ENCODE data around the gene NEB. TPM values are rescaled to one million over a fixed set of nuclear protein-coding genes. Genes with fewer than 3 reads are reported as not detected.

Gene NEB
- total RNA-seq, 4 donors from 2014 or later: 0.60 to 7.0 (median 1.4) TPM

- Histone ChIP-seq H3K27ac (no peak overlapping the region), H3K36me3 (no peaks in the 10 kb centered on the region), H3K27me3 (no peaks in the 10 kb centered on the region), H3K4me1 (peaks cover 0 to 5% (median 0%) of the 10 kb centered on the region in 4 donors), H3K4me3 (no peak overlapping the region), H3K9me3 (no peaks in the 10 kb centered on the region)
- intact Hi-C loops (cut with DNase I; ENCODE audit: low total_unique reads): no loop called here
- WGBS, 2 donors (ENCODE audit: low coverage in 1 of 2): 95 to 96% methylated on average over 3 to 6 of the region's 6 CpGs
- TF ChIP-seq EP300 (IDR thresholded peaks at IDR 0.05; ENCODE audit: low read depth): no peak
- no peak for TF ChIP-seq POLR2A (IDR thresholded peaks at IDR 0.05)
- TF ChIP-seq CTCF (IDR thresholded peaks at IDR 0.05): no peak
- no peak for TF ChIP-seq POLR2AphosphoS5 (IDR thresholded peaks at IDR 0.05)
- in situ Hi-C loops (cut with MboI; ENCODE audit: low pct_ligation_motif_present in 1 of 4, low pct_unique_long_range_greater_than_20kb in 1 of 4, low sequenced_read_pairs in 3 of 4): no loop called here
- DNase-seq: no peak
Observed at GRCh38 chr2:151627353-151627752, 106.9 kb downstream of the NEB start.

- H3K4me1 ChIP-seq: no peaks in the 10 kb centered on the region
- TF ChIP-seq CTCF (IDR thresholded peaks at IDR 0.05): no peak
- TF ChIP-seq EP300 (IDR thresholded peaks at IDR 0.05; ENCODE audit: low read depth): no peak
- no peak for TF ChIP-seq POLR2AphosphoS5 (IDR thresholded peaks at IDR 0.05)
- no peak for TF ChIP-seq POLR2A (IDR thresholded peaks at IDR 0.05)
- in situ Hi-C loops (cut with MboI; ENCODE audit: low pct_ligation_motif_present in 1 of 4, low pct_unique_long_range_greater_than_20kb in 1 of 4, low sequenced_read_pairs in 3 of 4): loop anchor here in 2 of 4 donors (25.0 kb wide), 1 partner anchor 388 kb away; no protein-coding TSS in a partner anchor
- H3K4me3 ChIP-seq: no peak overlapping the region
- H3K36me3 ChIP-seq: no peaks in the 10 kb centered on the region
- intact Hi-C loops (cut with DNase I; ENCODE audit: low total_unique reads): no loop called here
- no peak overlapping the region for H3K27ac ChIP-seq
- no peak for DNase-seq
- H3K9me3 ChIP-seq: no peaks in the 10 kb centered on the region
- no peaks in the 10 kb centered on the region for H3K27me3 ChIP-seq
Observed at GRCh38 chr2:151624271-151624670, 110.0 kb downstream of the NEB start.

GRCh38 chr2:151623631-151624030 is 110.6 kb downstream of the NEB start:
- H3K9me3 ChIP-seq: no peaks in the 10 kb centered on the region
- H3K36me3 ChIP-seq: no peaks in the 10 kb centered on the region
- in situ Hi-C loops (cut with MboI; ENCODE audit: low pct_ligation_motif_present in 1 of 4, low pct_unique_long_range_greater_than_20kb in 1 of 4, low sequenced_read_pairs in 3 of 4): loop anchor here in 2 of 4 donors (25.0 kb wide), 1 partner anchor 389 kb away; no protein-coding TSS in a partner anchor
- TF ChIP-seq CTCF (IDR thresholded peaks at IDR 0.05) (no peak), POLR2AphosphoS5 (IDR thresholded peaks at IDR 0.05) (no peak), POLR2A (IDR thresholded peaks at IDR 0.05) (no peak), EP300 (IDR thresholded peaks at IDR 0.05; ENCODE audit: low read depth) (no peak)
- no peaks in the 10 kb centered on the region for H3K4me1 ChIP-seq
- DNase-seq: no peak
- intact Hi-C loops (cut with DNase I; ENCODE audit: low total_unique reads): no loop called here
- no peak overlapping the region for H3K4me3 ChIP-seq
- no peaks in the 10 kb centered on the region for H3K27me3 ChIP-seq
- H3K27ac ChIP-seq: no peak overlapping the region

GRCh38 chr2:151620761-151621160 is 113.5 kb downstream of the NEB start:
- Histone ChIP-seq H3K27ac (no peak overlapping the region), H3K9me3 (no peaks in the 10 kb centered on the region), H3K27me3 (no peaks in the 10 kb centered on the region), H3K36me3 (no peaks in the 10 kb centered on the region), H3K4me3 (no peak overlapping the region), H3K4me1 (no peaks in the 10 kb centered on the region)
- no peak for DNase-seq
- WGBS, 2 donors (ENCODE audit: low coverage in 1 of 2): 86 to 95% methylated on average over 3 of the region's 3 CpGs
- TF ChIP-seq CTCF (IDR thresholded peaks at IDR 0.05) (no peak), POLR2AphosphoS5 (IDR thresholded peaks at IDR 0.05) (no peak), EP300 (IDR thresholded peaks at IDR 0.05; ENCODE audit: low read depth) (no peak), POLR2A (IDR thresholded peaks at IDR 0.05) (no peak)
- in situ Hi-C loops (cut with MboI; ENCODE audit: low pct_ligation_motif_present in 1 of 4, low pct_unique_long_range_greater_than_20kb in 1 of 4, low sequenced_read_pairs in 3 of 4) (loop anchor here in 2 of 4 donors (25.0 kb wide), 1 partner anchor 392 kb away; no protein-coding TSS in a partner anchor), intact Hi-C loops (cut with DNase I; ENCODE audit: low total_unique reads) (no loop called here)

Measured in transverse colon (tissue), 4 donors.